PFSK-1 (cell line): ENCODE measurements around the gene TMC1.

Experiments used
- FOXP2 ChIP-seq: optimal IDR thresholded peaks from 2 replicates; pipeline ENCODE3; 2011; ENCODE audit warnings: borderline replicate concordance, control low read depth, inconsistent platforms; ENCODE audit not compliant: insufficient read depth; ENCODE audit errors: extremely low read length, extremely low read depth
- POLR2AphosphoS5 ChIP-seq: IDR thresholded peaks from 2 replicates; pipeline ENCODE4 v1.6.1; 2012; ENCODE audit warnings: low read depth, mild to moderate bottlenecking, control low read depth, low read length, moderate library complexity
- SIN3A ChIP-seq: IDR thresholded peaks from 2 replicates; pipeline ENCODE4 v1.6.1; 2012; ENCODE audit warnings: mild to moderate bottlenecking, low read length, moderate library complexity, borderline replicate concordance; ENCODE audit not compliant: insufficient read depth
- TAF1 ChIP-seq: IDR thresholded peaks from 2 replicates; pipeline ENCODE4 v1.6.1; 2012; ENCODE audit warnings: low read length, control low read depth, borderline replicate concordance; ENCODE audit not compliant: insufficient read depth
- TF ChIP-seq, protein P1 (sequence below), 2 experiments: IDR thresholded peaks; 2 replicates each; pipeline versions ENCODE4 v1.6.1 to v1.8.0; 2011 to 2012; ENCODE audit warnings: low read depth in 2 of 2, low read length in 2 of 2, control low read depth in 1 of 2, inconsistent platforms in 1 of 2, mild to moderate bottlenecking in 1 of 2, moderate library complexity in 1 of 2; ENCODE audit not compliant: insufficient read depth in 1 of 2

Gene TMC1

DNA sequence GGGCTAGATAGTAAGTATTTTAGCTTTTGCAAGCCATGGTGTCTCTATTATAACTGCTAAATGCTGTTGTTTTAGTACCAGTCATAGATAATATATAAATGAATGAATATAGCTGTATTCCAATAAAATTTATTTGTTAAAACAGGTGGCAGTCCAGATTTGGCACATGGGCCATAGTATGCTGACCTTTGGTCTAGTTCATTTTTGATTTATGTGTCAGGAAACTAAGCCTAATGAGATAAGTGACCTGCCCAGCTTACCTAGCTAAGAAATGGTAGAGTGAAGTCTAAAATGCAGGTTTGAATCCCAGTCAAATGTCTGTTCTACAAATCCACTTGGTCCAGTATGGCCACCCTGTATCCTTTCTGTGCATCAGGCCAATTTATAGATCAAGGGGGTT lies 292.1 kb downstream of the TMC1 start:
- TF ChIP-seq, protein P1, sequence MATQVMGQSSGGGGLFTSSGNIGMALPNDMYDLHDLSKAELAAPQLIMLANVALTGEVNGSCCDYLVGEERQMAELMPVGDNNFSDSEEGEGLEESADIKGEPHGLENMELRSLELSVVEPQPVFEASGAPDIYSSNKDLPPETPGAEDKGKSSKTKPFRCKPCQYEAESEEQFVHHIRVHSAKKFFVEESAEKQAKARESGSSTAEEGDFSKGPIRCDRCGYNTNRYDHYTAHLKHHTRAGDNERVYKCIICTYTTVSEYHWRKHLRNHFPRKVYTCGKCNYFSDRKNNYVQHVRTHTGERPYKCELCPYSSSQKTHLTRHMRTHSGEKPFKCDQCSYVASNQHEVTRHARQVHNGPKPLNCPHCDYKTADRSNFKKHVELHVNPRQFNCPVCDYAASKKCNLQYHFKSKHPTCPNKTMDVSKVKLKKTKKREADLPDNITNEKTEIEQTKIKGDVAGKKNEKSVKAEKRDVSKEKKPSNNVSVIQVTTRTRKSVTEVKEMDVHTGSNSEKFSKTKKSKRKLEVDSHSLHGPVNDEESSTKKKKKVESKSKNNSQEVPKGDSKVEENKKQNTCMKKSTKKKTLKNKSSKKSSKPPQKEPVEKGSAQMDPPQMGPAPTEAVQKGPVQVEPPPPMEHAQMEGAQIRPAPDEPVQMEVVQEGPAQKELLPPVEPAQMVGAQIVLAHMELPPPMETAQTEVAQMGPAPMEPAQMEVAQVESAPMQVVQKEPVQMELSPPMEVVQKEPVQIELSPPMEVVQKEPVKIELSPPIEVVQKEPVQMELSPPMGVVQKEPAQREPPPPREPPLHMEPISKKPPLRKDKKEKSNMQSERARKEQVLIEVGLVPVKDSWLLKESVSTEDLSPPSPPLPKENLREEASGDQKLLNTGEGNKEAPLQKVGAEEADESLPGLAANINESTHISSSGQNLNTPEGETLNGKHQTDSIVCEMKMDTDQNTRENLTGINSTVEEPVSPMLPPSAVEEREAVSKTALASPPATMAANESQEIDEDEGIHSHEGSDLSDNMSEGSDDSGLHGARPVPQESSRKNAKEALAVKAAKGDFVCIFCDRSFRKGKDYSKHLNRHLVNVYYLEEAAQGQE (IDR thresholded peaks at IDR 0.05; ENCODE audit: insufficient read depth in 1 of 2, low read depth in 2 of 2, low read length in 2 of 2): no peak
- TF ChIP-seq SIN3A (no peak), TAF1 (no peak), POLR2AphosphoS5 (no peak), FOXP2 (no peak)

GRCh38 chr9:72814083-72814597 lies 292.7 kb downstream of the TMC1 start:
- no peak for TF ChIP-seq POLR2AphosphoS5
- TF ChIP-seq FOXP2: no peak
- TF ChIP-seq TAF1: no peak
- TF ChIP-seq SIN3A: no peak
- TF ChIP-seq, protein P1 (IDR thresholded peaks at IDR 0.05; ENCODE audit: insufficient read depth in 1 of 2, low read depth in 2 of 2, low read length in 2 of 2): no peak

- TF ChIP-seq TAF1: no peak
- no peak for TF ChIP-seq SIN3A
- TF ChIP-seq, protein P1 (IDR thresholded peaks at IDR 0.05; ENCODE audit: insufficient read depth in 1 of 2, low read depth in 2 of 2, low read length in 2 of 2): no peak
- TF ChIP-seq POLR2AphosphoS5: no peak
- TF ChIP-seq FOXP2: no peak
Observed at GRCh38 chr9:72816666-72817065, 295.3 kb downstream of the TMC1 start.

GRCh38 chr9:72817413-72817812 lies 296.0 kb downstream of the TMC1 start:
- TF ChIP-seq SIN3A (no peak), TAF1 (no peak), POLR2AphosphoS5 (no peak), FOXP2 (no peak)
- TF ChIP-seq, protein P1 (IDR thresholded peaks at IDR 0.05; ENCODE audit: insufficient read depth in 1 of 2, low read depth in 2 of 2, low read length in 2 of 2): no peak

- TF ChIP-seq SIN3A (no peak), TAF1 (no peak), POLR2AphosphoS5 (no peak), FOXP2 (no peak)
- TF ChIP-seq, protein P1 (IDR thresholded peaks at IDR 0.05; ENCODE audit: insufficient read depth in 1 of 2, low read depth in 2 of 2, low read length in 2 of 2): no peak
Observed at GRCh38 chr9:72818385-72818784, 297.0 kb downstream of the TMC1 start.
